ENCODE data around the gene PGS1. TPM values are rescaled to one million over a fixed set of nuclear protein-coding genes. Genes with fewer than 3 reads are reported as not detected.

The PGS1 gene
- total RNA-seq, 1 experiment from 2014 or later = 71.8 TPM

Other genes with a start within 250 kb of the PGS1 start
- gene TMC6, start 249.9 kb upstream of the PGS1 start, total RNA-seq (2014; rRNA removed; shearing (Covaris generic)) = 77.1 and 82.2 TPM in 2 replicates
- 0.67 and 3.3 TPM in 2 replicates for gene TMC8, start 247.9 kb upstream of the PGS1 start, total RNA-seq (2014; rRNA removed; shearing (Covaris generic))
- gene C17orf99, start 232.3 kb upstream of the PGS1 start, total RNA-seq (2014; rRNA removed; shearing (Covaris generic)) = not detected in 2 replicates
- gene SYNGR2, start 210.1 kb upstream of the PGS1 start, total RNA-seq (2014; rRNA removed; shearing (Covaris generic)) = 24.4 and 24.5 TPM in 2 replicates
- 48.4 and 56.5 TPM in 2 replicates for gene TK1, start 191.6 kb upstream of the PGS1 start, total RNA-seq (2014; rRNA removed; shearing (Covaris generic))
- 36.4 and 43.0 TPM in 2 replicates for gene AFMID, start 191.3 kb upstream of the PGS1 start, total RNA-seq (2014; rRNA removed; shearing (Covaris generic))
- gene BIRC5, start 164.4 kb upstream of the PGS1 start, total RNA-seq (2014; rRNA removed; shearing (Covaris generic)) = 152 and 154 TPM in 2 replicates
- not detected in 2 replicates for gene TMEM235, start 147.0 kb upstream of the PGS1 start, total RNA-seq (2014; rRNA removed; shearing (Covaris generic))
- gene SOCS3, start 18.6 kb upstream of the PGS1 start, total RNA-seq (2014; rRNA removed; shearing (Covaris generic)) = 13.3 and 26.9 TPM in 2 replicates
- 0.59 and 0.87 TPM in 2 replicates for gene DNAH17, start 198.7 kb downstream of the PGS1 start, total RNA-seq (2014; rRNA removed; shearing (Covaris generic))